ENCODE measurements around the gene PACRG.

- TF ChIP-seq EZH2phosphoT487 (IDR thresholded peaks at IDR 0.05; ENCODE audit: borderline replicate concordance, low read depth, low read length) (no peak), CTCF (conservative IDR thresholded peaks at IDR 0.05; ENCODE audit: low read length) (no peak)
Measured at GRCh38 chr6:163113358-163113962, 385.7 kb downstream of the PACRG start.

Measured in OCI-LY7 (cell line).